Stimulated activated CD4-positive, alpha-beta T cell treated with anti-CD3 and anti-CD28 coated beads, TNF-alpha, amount 100 ng/mL, for 4 hours (primary cell): Measurements from ENCODE around the gene HS3ST5.
"Not testable (repeated sequence)": the region's sequence is repeated elsewhere in the genome, so short reads cannot be mapped to it uniquely, and the experiment has no call there.

Experiments
- DNase-seq, 3 experiments: peaks; one replicate each; pipeline ENCODE4 v3.0.0-alpha.2; 2020; ENCODE audit warnings: low read depth in 3 of 3

The HS3ST5 gene

GRCh38 chr6:114153448-114153847 lies 189.4 kb downstream of the HS3ST5 start:
- no peak for DNase-seq

- DNase-seq: no peak
These were observed 191.6 kb downstream of the HS3ST5 start for GRCh38 chr6:114151064-114151690.

GRCh38 chr6:114149182-114149581 lies 193.6 kb downstream of the HS3ST5 start:
- DNase-seq: not testable (repeated sequence)

GRCh38 chr6:114144887-114145851 lies 197.7 kb downstream of the HS3ST5 start:
- DNase-seq: no peak

GRCh38 chr6:114142258-114142657 lies 200.6 kb downstream of the HS3ST5 start:
- DNase-seq: no peak

GRCh38 chr6:114140416-114140815 lies 202.4 kb downstream of the HS3ST5 start:
- DNase-seq: no peak

- no peak for DNase-seq
These were observed 204.1 kb downstream of the HS3ST5 start for GRCh38 chr6:114138577-114139248.

GRCh38 chr6:114135363-114135971 lies 207.4 kb downstream of the HS3ST5 start:
- DNase-seq: no peak

- DNase-seq: no peak
These were observed 209.0 kb downstream of the HS3ST5 start for GRCh38 chr6:114133816-114134215.

GRCh38 chr6:114131945-114132344 lies 210.9 kb downstream of the HS3ST5 start:
- no peak for DNase-seq

- no peak for DNase-seq
These were observed 217.2 kb downstream of the HS3ST5 start for GRCh38 chr6:114125576-114125975.

GRCh38 chr6:114121913-114122662 lies 220.7 kb downstream of the HS3ST5 start:
- DNase-seq: no peak

GRCh38 chr6:114119056-114119455 lies 223.8 kb downstream of the HS3ST5 start:
- no peak for DNase-seq

GRCh38 chr6:114115652-114116051 lies 227.2 kb downstream of the HS3ST5 start:
- DNase-seq: no peak

GRCh38 chr6:114108119-114109002 lies 234.5 kb downstream of the HS3ST5 start:
- no peak for DNase-seq

- no peak for DNase-seq
These were observed 236.8 kb downstream of the HS3ST5 start for GRCh38 chr6:114106020-114106419.

GRCh38 chr6:114101255-114101654 lies 241.6 kb downstream of the HS3ST5 start:
- no peak for DNase-seq

GRCh38 chr6:114100215-114100994 lies 242.4 kb downstream of the HS3ST5 start:
- DNase-seq: no peak

- no peak for DNase-seq
These were observed 246.2 kb downstream of the HS3ST5 start for GRCh38 chr6:114096561-114097172.
